22Rv1 (cell line): Measurements from ENCODE around the gene ATOH8.
A peak's percentile ranks its signal among the peaks of the same experiment; 100 is the strongest.

Experiments used
- H3K27ac ChIP-seq: fragments of 450-650 bp; 2 replicates; pipeline ENCODE4 v1.5.1; 2017
- CTCF ChIP-seq: fragments of 450-650 bp; IDR thresholded peaks from 2 replicates; pipeline ENCODE4 v1.5.1; 2017; ENCODE audit warnings: mild to moderate bottlenecking
- ZFX ChIP-seq: fragments of 450-650 bp; IDR thresholded peaks from 2 replicates; pipeline ENCODE4 v1.6.1; 2017; ENCODE audit warnings: antibody characterized with exemption, borderline replicate concordance

ATOH8 gene

GRCh38 chr2:85753525-85754312 is at the start of gene ATOH8:
Gene ATOH8 (plus strand): TSS chr2:85753991. CDS start chr2:85754190, 199 bp downstream.
- peak within 1 kb of the TSS; percentile 54 for H3K27ac ChIP-seq
- TF ChIP-seq ZFX = no peak
- no peak for TF ChIP-seq CTCF

GRCh38 chr2:85704038-85704437 is 49.8 kb upstream of the ATOH8 start:
- H3K27ac ChIP-seq = no peak overlapping the region
- TF ChIP-seq ZFX = no peak
- TF ChIP-seq CTCF = no peak

- TF ChIP-seq ZFX (no peak), CTCF (no peak)
- H3K27ac ChIP-seq = no peak overlapping the region
These were observed 48.8 kb upstream of the ATOH8 start for GRCh38 chr2:85704800-85705679.

- TF ChIP-seq CTCF (no peak), ZFX (no peak)
- H3K27ac ChIP-seq = no peak overlapping the region
These were observed 48.1 kb upstream of the ATOH8 start for GRCh38 chr2:85705680-85706039.

- H3K27ac ChIP-seq = no peak overlapping the region
- TF ChIP-seq ZFX = no peak
These were observed 47.7 kb upstream of the ATOH8 start for GRCh38 chr2:85706063-85706462.

- H3K27ac ChIP-seq = peak overlapping the region; percentile 57
- TF ChIP-seq ZFX (no peak), CTCF (no peak)
These were observed 47.0 kb upstream of the ATOH8 start for GRCh38 chr2:85706599-85707296.

- peak overlapping the region; percentile 57 for H3K27ac ChIP-seq
- TF ChIP-seq CTCF (peak; percentile 95), ZFX (no peak)
These were observed 46.5 kb upstream of the ATOH8 start for GRCh38 chr2:85707304-85707703.
